Stimulated activated CD4-positive, alpha-beta T cell treated with anti-CD3 and anti-CD28 coated beads, Interleukin-1b, Interleukin-23, amount 100 ng/mL, for 4 hours (primary cell): ENCODE data around the gene SIPA1L3.
A peak's percentile ranks its signal among the peaks of the same experiment; 100 is the strongest.
"Not testable (repeated sequence)": the region's sequence is repeated elsewhere in the genome, so short reads cannot be mapped to it uniquely, and the experiment has no call there.

Experiments used
- DNase-seq, 2 donors: peaks; one replicate each; pipeline ENCODE4 v3.0.0-alpha.2; 2020; ENCODE audit warnings: low read depth in 2 of 2

Gene SIPA1L3

GRCh38 chr19:38213469-38213868, 306.5 kb downstream of the SIPA1L3 start:
- no peak for DNase-seq

- DNase-seq = peak in 1 of 2 donors; percentile 21
These were observed 307.1 kb downstream of the SIPA1L3 start for GRCh38 chr19:38213911-38214625.

GRCh38 chr19:38216785-38217641, 310.0 kb downstream of the SIPA1L3 start:
- DNase-seq = no peak

GRCh38 chr19:38218204-38218603, 311.2 kb downstream of the SIPA1L3 start:
- no peak for DNase-seq

GRCh38 chr19:38219221-38219620, 312.2 kb downstream of the SIPA1L3 start:
- DNase-seq = no peak

GRCh38 chr19:38221421-38221820, 314.4 kb downstream of the SIPA1L3 start:
- DNase-seq = no peak

- no peak for DNase-seq
These were observed 315.2 kb downstream of the SIPA1L3 start for GRCh38 chr19:38221919-38222830.

GRCh38 chr19:38223119-38223523, 316.1 kb downstream of the SIPA1L3 start:
- no peak for DNase-seq

GRCh38 chr19:38223617-38224013, 316.6 kb downstream of the SIPA1L3 start:
- DNase-seq = no peak

GRCh38 chr19:38224014-38224862, 317.2 kb downstream of the SIPA1L3 start, which contains the start of gene DPF1:
DPF1 (minus strand) TSS chr19:38224222; CDS start chr19:38224142, 80 bp downstream.
- DNase-seq = peak; percentile 49

GRCh38 chr19:38224863-38225218, 317.8 kb downstream of the SIPA1L3 start:
- DNase-seq = not testable (repeated sequence)

- DNase-seq = no peak
These were observed 320.4 kb downstream of the SIPA1L3 start for GRCh38 chr19:38227287-38228004.

- DNase-seq = no peak
These were observed 321.0 kb downstream of the SIPA1L3 start for GRCh38 chr19:38228005-38228377.

GRCh38 chr19:38228491-38229439, 321.8 kb downstream of the SIPA1L3 start:
- no peak for DNase-seq

- peak; percentile 35 to 60 for DNase-seq
These were observed 322.6 kb downstream of the SIPA1L3 start for GRCh38 chr19:38229585-38230073.

GRCh38 chr19:38230506-38231133, 323.6 kb downstream of the SIPA1L3 start:
- not testable (repeated sequence) for DNase-seq

GRCh38 chr19:38231918-38232317, 324.9 kb downstream of the SIPA1L3 start:
- no peak for DNase-seq

- peak; percentile 64 to 77 for DNase-seq
These were observed 326.8 kb downstream of the SIPA1L3 start for GRCh38 chr19:38233740-38234251.
